ES-I3 (cell line): ENCODE data around the gene SMOC1.

Experiments
- H3K36me3 ChIP-seq: 2 replicates; pipeline ENCODE4 v1.6.1; 2013; ENCODE audit warnings: mild to moderate bottlenecking, low read length, control low read depth, moderate library complexity; ENCODE audit not compliant: insufficient read depth
- H3K4me1 ChIP-seq: 2 replicates; pipeline ENCODE4 v1.6.1; 2013; ENCODE audit warnings: mild to moderate bottlenecking, control low read depth, low read length; ENCODE audit not compliant: insufficient read depth
- H3K9ac ChIP-seq: 2 replicates; pipeline ENCODE4 v1.6.1; 2013; ENCODE audit warnings: low read depth, mild to moderate bottlenecking, low read length, moderate library complexity
- H3K9me3 ChIP-seq: 2 replicates; pipeline ENCODE4 v1.6.1; 2013; ENCODE audit warnings: mild to moderate bottlenecking, low read length, moderate library complexity; ENCODE audit not compliant: control insufficient read depth, insufficient read depth

Gene SMOC1

GRCh38 chr14:69996216-69996615 is 117.0 kb downstream of the SMOC1 start:
- no peaks in the 10 kb centered on the region for H3K9me3 ChIP-seq
- no peaks in the 10 kb centered on the region for H3K36me3 ChIP-seq
- no peak overlapping the region for H3K9ac ChIP-seq
- H3K4me1 ChIP-seq, result no peaks in the 10 kb centered on the region

GRCh38 chr14:69997849-69998248 is 118.6 kb downstream of the SMOC1 start:
- H3K9me3 ChIP-seq, result no peaks in the 10 kb centered on the region
- no peak overlapping the region for H3K9ac ChIP-seq

GRCh38 chr14:69999261-69999674 is 120.1 kb downstream of the SMOC1 start:
- Histone ChIP-seq H3K9ac (no peak overlapping the region), H3K4me1 (no peaks in the 10 kb centered on the region), H3K36me3 (no peaks in the 10 kb centered on the region), H3K9me3 (no peaks in the 10 kb centered on the region)

More at GRCh38 chr14:69997849-69998248, 118.6 kb downstream of the SMOC1 start:
- Histone ChIP-seq H3K4me1 (no peaks in the 10 kb centered on the region), H3K36me3 (no peaks in the 10 kb centered on the region)

- Histone ChIP-seq H3K4me1 (no peaks in the 10 kb centered on the region), H3K9ac (no peak overlapping the region)
Measured at GRCh38 chr14:70000601-70001000, 121.4 kb downstream of the SMOC1 start.

GRCh38 chr14:70002589-70003346 is 123.6 kb downstream of the SMOC1 start:
- H3K4me1 ChIP-seq, result no peaks in the 10 kb centered on the region

More at GRCh38 chr14:70000601-70001000, 121.4 kb downstream of the SMOC1 start:
- H3K36me3 ChIP-seq, result no peaks in the 10 kb centered on the region
- no peaks in the 10 kb centered on the region for H3K9me3 ChIP-seq

GRCh38 chr14:70004791-70005190 is 125.6 kb downstream of the SMOC1 start:
- H3K4me1 ChIP-seq, result no peaks in the 10 kb centered on the region
- no peak overlapping the region for H3K9ac ChIP-seq
- H3K36me3 ChIP-seq, result no peaks in the 10 kb centered on the region
- no peaks in the 10 kb centered on the region for H3K9me3 ChIP-seq

More at GRCh38 chr14:70002589-70003346, 123.6 kb downstream of the SMOC1 start:
- no peaks in the 10 kb centered on the region for H3K9me3 ChIP-seq
- no peak overlapping the region for H3K9ac ChIP-seq
- no peaks in the 10 kb centered on the region for H3K36me3 ChIP-seq

- no peaks in the 10 kb centered on the region for H3K4me1 ChIP-seq
Measured at GRCh38 chr14:70005281-70005805, 126.1 kb downstream of the SMOC1 start.

GRCh38 chr14:70006699-70007098 is 127.5 kb downstream of the SMOC1 start:
- no peaks in the 10 kb centered on the region for H3K36me3 ChIP-seq
- no peaks in the 10 kb centered on the region for H3K9me3 ChIP-seq
- H3K4me1 ChIP-seq, result no peaks in the 10 kb centered on the region
- no peak overlapping the region for H3K9ac ChIP-seq

More at GRCh38 chr14:70005281-70005805, 126.1 kb downstream of the SMOC1 start:
- H3K36me3 ChIP-seq, result no peaks in the 10 kb centered on the region
- H3K9me3 ChIP-seq, result no peaks in the 10 kb centered on the region
- H3K9ac ChIP-seq, result no peak overlapping the region

- no peaks in the 10 kb centered on the region for H3K9me3 ChIP-seq
- peaks cover 1% of the 10 kb centered on the region; the same call in 1 of the 2 replicates for H3K4me1 ChIP-seq
- H3K9ac ChIP-seq, result no peak overlapping the region
- H3K36me3 ChIP-seq, result no peaks in the 10 kb centered on the region
Measured at GRCh38 chr14:70008284-70009262, 129.4 kb downstream of the SMOC1 start.

- no peaks in the 10 kb centered on the region for H3K9me3 ChIP-seq
- no peaks in the 10 kb centered on the region for H3K36me3 ChIP-seq
- H3K4me1 ChIP-seq, result peaks cover 5% of the 10 kb centered on the region; the same call in 1 of the 2 replicates
- no peak overlapping the region for H3K9ac ChIP-seq
Measured at GRCh38 chr14:70009961-70010360, 130.7 kb downstream of the SMOC1 start.

- Histone ChIP-seq H3K4me1 (peaks cover 5% of the 10 kb centered on the region; the same call in 1 of the 2 replicates), H3K9me3 (no peaks in the 10 kb centered on the region), H3K36me3 (no peaks in the 10 kb centered on the region), H3K9ac (no peak overlapping the region)
Measured at GRCh38 chr14:70011098-70011497, 131.9 kb downstream of the SMOC1 start.

- H3K9ac ChIP-seq, result no peak overlapping the region
- no peaks in the 10 kb centered on the region for H3K9me3 ChIP-seq
- peaks cover 5% of the 10 kb centered on the region; the same call in 1 of the 2 replicates for H3K4me1 ChIP-seq
- H3K36me3 ChIP-seq, result no peaks in the 10 kb centered on the region
Measured at GRCh38 chr14:70011708-70012107, 132.5 kb downstream of the SMOC1 start.

GRCh38 chr14:70013271-70013873 is 134.2 kb downstream of the SMOC1 start:
- Histone ChIP-seq H3K4me1 (peaks cover 5% of the 10 kb centered on the region; the same call in 1 of the 2 replicates), H3K9ac (no peak overlapping the region), H3K36me3 (no peaks in the 10 kb centered on the region), H3K9me3 (no peaks in the 10 kb centered on the region)
